HEK293T (cell line): Measurements from ENCODE around the gene C1orf226.

Experiments used
- CTCF ChIA-PET: fragments of 350-600 bp; formaldehyde crosslinking; extraction: SDS; loops from one replicate; lab custom pipeline; 2021; ENCODE audit warnings: antibody characterized with exemption, inconsistent platforms; lab: Yijun Ruan, JAX
- POLR2A ChIA-PET: fragments of 350-600 bp; formaldehyde crosslinking; extraction: SDS; loops from one replicate; lab custom pipeline; 2020; ENCODE audit warnings: antibody characterized with exemption, inconsistent platforms; lab: Yijun Ruan, JAX
- DNase-seq: peaks from one replicate; pipeline ENCODE4 v3.0.0; 2012; ENCODE audit warnings: mixed read lengths; ENCODE audit errors: extremely low spot score
- ARNT ChIP-seq: fragments of 450-650 bp; IDR thresholded peaks from 2 replicates; pipeline ENCODE4 v1.6.1; 2017; ENCODE audit warnings: mild to moderate bottlenecking
- BHLHE40 ChIP-seq: fragments of 450-650 bp; IDR thresholded peaks from 2 replicates; pipeline ENCODE4 v1.6.1; 2016; ENCODE audit warnings: mild to moderate bottlenecking, moderate library complexity, borderline replicate concordance
- CTBP1 ChIP-seq: fragments of 450-650 bp; IDR thresholded peaks from 2 replicates; pipeline ENCODE4 v1.6.1; 2016; ENCODE audit warnings: borderline replicate concordance
- ELF4 ChIP-seq: fragments of 450-650 bp; IDR thresholded peaks from 2 replicates; pipeline ENCODE4 v1.6.1; 2017; ENCODE audit warnings: antibody characterized with exemption
- FOXA1 ChIP-seq: fragments of 450-650 bp; IDR thresholded peaks from 2 replicates; pipeline ENCODE4 v1.6.1; 2016; ENCODE audit warnings: mild to moderate bottlenecking
- FOXK2 ChIP-seq: fragments of 450-650 bp; IDR thresholded peaks from 2 replicates; pipeline ENCODE4 v1.6.1; 2016; ENCODE audit warnings: mild to moderate bottlenecking
- FOXM1 ChIP-seq: fragments of 450-650 bp; IDR thresholded peaks from 2 replicates; pipeline ENCODE4 v1.6.1; 2017; ENCODE audit warnings: mild to moderate bottlenecking, borderline replicate concordance
- HDGF ChIP-seq: fragments of 450-650 bp; IDR thresholded peaks from 2 replicates; pipeline ENCODE4 v1.6.1; 2017; ENCODE audit warnings: antibody characterized with exemption, borderline replicate concordance
- L3MBTL2 ChIP-seq: fragments of 450-650 bp; conservative IDR thresholded peaks from 2 replicates; pipeline ENCODE4 v1.6.1; 2016; ENCODE audit warnings: mild to moderate bottlenecking
- LEF1 ChIP-seq: fragments of 450-650 bp; IDR thresholded peaks from 2 replicates; pipeline ENCODE4 v1.6.1; 2017; ENCODE audit warnings: mild to moderate bottlenecking, borderline replicate concordance
- NFRKB ChIP-seq: fragments of 450-650 bp; IDR thresholded peaks from 2 replicates; pipeline ENCODE4 v1.6.1; 2016; ENCODE audit warnings: mild to moderate bottlenecking, moderate library complexity
- SP1 ChIP-seq: fragments of 450-650 bp; IDR thresholded peaks from 2 replicates; pipeline ENCODE4 v1.6.1; 2017
- SUZ12 ChIP-seq: fragments of 450-650 bp; IDR thresholded peaks from 2 replicates; pipeline ENCODE4 v1.6.1; 2016; ENCODE audit warnings: mild to moderate bottlenecking
- TARDBP ChIP-seq: fragments of 450-650 bp; IDR thresholded peaks from 2 replicates; pipeline ENCODE4 v1.6.1; 2016
- ZNF384 ChIP-seq: fragments of 450-650 bp; IDR thresholded peaks from 2 replicates; pipeline ENCODE4 v1.6.1; 2016
- TF ChIP-seq, protein P1 (sequence below): fragments of 450-650 bp; IDR thresholded peaks from 2 replicates; pipeline ENCODE4 v1.6.1; 2016

The C1orf226 gene

DNA sequence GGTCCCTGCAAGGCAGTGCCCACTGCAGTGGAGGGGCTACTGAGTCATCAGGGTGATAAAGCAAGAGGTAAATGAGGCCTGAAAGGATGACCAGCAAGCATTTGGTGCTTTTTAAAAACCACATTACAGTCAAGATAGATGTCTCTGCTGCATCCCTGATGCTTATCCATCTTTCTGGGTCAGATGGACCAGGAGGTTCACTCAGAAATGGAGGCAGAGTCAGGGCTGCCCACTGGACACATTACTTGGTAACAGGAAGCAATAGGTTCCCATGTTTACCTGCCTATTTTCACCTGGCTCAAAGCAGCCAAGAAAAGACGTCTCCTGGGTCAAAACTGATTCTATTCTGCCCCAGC is 8.5 kb upstream of the C1orf226 start:
- ChIA-PET POLR2A (no interaction called here), CTCF (no interaction called here)
- no peak for DNase-seq
- TF ChIP-seq FOXK2 = no peak
- TF ChIP-seq FOXA1 = no peak
- TF ChIP-seq ZNF384 = no peak
- no peak for TF ChIP-seq NFRKB

DNA sequence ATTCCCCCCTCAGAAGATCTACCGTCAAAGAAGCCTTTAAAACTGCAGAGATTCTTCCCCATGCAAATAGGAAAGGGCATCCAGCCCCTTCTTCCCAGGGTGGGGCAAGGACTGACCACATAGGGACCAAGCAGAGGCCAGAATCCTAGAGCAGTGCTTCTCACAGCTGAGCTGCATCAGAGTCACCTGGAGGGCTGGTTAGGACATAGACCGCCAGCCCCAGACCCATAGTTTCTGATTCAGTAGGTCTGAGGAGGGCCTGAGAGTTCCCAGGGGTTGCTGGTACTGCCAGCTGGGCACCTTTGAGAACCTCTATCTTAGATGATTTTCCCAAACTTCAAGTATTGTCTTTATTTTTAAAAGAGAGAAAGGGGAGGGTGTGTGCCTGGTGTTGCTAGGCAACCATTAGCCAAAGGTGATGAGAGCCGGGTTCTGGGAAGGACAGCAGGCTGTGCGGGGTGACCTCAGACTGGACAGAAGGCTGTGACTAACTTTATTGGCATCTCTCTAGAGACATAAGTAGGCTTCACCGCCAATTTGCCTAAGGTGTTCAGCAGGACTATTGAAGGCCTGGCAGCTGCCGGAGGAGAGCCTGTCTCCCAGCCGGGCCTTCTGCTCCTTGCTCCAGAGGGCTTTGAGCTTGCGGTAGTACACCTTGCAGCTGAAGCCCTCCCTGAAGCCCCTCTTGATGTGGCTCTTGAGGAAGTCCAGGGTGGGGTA is 7.8 kb upstream of the C1orf226 start:
- no peak for DNase-seq
- CTCF ChIA-PET = no interaction called here
- POLR2A ChIA-PET = no interaction called here
- no peak for TF ChIP-seq ELF4
- TF ChIP-seq NFRKB = no peak
- TF ChIP-seq FOXA1 = no peak
- TF ChIP-seq BHLHE40 = no peak
- no peak for TF ChIP-seq FOXM1
- TF ChIP-seq ZNF384 = no peak
- no peak for TF ChIP-seq ARNT
- no peak for TF ChIP-seq CTBP1
- TF ChIP-seq SUZ12 = no peak
- TF ChIP-seq, protein P1, sequence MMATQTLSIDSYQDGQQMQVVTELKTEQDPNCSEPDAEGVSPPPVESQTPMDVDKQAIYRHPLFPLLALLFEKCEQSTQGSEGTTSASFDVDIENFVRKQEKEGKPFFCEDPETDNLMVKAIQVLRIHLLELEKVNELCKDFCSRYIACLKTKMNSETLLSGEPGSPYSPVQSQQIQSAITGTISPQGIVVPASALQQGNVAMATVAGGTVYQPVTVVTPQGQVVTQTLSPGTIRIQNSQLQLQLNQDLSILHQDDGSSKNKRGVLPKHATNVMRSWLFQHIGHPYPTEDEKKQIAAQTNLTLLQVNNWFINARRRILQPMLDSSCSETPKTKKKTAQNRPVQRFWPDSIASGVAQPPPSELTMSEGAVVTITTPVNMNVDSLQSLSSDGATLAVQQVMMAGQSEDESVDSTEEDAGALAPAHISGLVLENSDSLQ = no peak
- no peak for TF ChIP-seq L3MBTL2

DNA sequence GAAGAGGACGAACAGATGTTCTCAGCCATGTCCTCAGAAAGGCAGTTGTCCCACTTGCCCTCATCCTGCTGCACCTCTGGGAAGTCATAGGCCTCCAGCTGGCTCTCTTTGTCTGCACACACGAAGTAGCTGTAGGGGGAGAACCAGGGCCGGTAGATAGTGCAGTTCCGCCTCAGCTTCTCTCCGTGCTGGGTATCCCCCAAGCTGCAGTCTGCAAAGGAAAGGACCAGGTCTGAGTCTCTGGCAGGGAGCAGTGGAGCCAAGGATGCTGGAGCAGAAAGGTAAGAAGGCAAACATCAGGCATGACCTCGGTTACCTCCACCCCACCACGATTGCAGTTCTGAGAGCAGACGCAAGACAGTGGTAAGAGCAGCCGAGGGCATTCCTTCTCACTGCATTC is 7.1 kb upstream of the C1orf226 start:
- ChIA-PET POLR2A (no interaction called here), CTCF (no interaction called here)
- TF ChIP-seq ELF4 (no peak), L3MBTL2 (no peak), FOXA1 (no peak), CTBP1 (no peak), SP1 (no peak), SUZ12 (no peak), FOXK2 (no peak), FOXM1 (no peak), NFRKB (no peak), LEF1 (no peak), HDGF (no peak), TARDBP (no peak)
- DNase-seq = no peak

DNA sequence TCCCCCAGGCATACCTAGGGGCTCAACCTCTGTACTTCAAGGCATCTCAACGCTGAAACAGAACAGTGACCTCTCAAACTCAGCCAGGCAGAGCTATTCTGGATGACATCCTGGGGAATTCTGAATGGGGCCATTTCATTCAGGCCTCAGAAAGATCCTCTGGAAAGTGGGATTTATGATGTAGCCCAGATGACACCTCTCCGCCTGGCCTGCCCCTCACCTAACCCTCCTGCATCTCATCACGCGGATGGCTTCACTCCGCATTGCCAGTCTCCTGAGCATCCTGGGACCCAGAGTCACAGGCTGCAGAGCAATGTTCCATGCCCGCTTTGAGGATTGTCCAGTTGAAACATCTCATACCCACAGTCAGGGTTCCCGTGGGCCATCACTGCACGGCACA is 6.1 kb upstream of the C1orf226 start:
- TF ChIP-seq FOXM1 (no peak), BHLHE40 (no peak)
- CTCF ChIA-PET = no interaction called here
- no peak for DNase-seq
- POLR2A ChIA-PET = no interaction called here

DNA sequence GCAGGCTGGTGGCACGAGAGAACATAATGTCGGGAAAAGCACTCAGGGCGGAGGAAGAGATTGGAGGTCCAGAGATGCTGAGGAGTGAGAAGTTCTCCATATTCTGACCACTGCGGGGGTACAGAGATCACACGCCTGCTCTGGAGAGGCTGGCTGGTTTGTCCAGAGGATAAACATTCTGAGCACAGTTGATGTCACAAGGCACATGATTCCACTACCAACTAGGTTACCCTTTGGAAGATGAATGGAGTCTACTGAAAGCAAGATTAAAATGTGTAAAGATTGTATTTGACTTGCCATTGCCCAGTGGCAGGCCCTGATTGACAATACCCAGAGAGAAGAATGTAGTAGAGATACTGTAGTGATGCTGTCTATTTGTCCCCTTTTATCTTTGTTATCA is 4.8 kb upstream of the C1orf226 start, which contains the start of gene SPATA46:
Gene SPATA46, minus strand, starts transcription at position 164 of the 400 bp plus-strand sequence. Its CDS starts 64 bp downstream, at position 100.
- ChIA-PET CTCF (no interaction called here), POLR2A (no interaction called here)
- TF ChIP-seq L3MBTL2 (no peak), ARNT (no peak), SP1 (no peak), ZNF384 (no peak), TARDBP (no peak), HDGF (no peak), CTBP1 (no peak), LEF1 (no peak), FOXM1 (no peak), ELF4 (no peak), SUZ12 (no peak), FOXK2 (no peak), FOXA1 (no peak)
- TF ChIP-seq, protein P1 = no peak
- DNase-seq = no peak

DNA sequence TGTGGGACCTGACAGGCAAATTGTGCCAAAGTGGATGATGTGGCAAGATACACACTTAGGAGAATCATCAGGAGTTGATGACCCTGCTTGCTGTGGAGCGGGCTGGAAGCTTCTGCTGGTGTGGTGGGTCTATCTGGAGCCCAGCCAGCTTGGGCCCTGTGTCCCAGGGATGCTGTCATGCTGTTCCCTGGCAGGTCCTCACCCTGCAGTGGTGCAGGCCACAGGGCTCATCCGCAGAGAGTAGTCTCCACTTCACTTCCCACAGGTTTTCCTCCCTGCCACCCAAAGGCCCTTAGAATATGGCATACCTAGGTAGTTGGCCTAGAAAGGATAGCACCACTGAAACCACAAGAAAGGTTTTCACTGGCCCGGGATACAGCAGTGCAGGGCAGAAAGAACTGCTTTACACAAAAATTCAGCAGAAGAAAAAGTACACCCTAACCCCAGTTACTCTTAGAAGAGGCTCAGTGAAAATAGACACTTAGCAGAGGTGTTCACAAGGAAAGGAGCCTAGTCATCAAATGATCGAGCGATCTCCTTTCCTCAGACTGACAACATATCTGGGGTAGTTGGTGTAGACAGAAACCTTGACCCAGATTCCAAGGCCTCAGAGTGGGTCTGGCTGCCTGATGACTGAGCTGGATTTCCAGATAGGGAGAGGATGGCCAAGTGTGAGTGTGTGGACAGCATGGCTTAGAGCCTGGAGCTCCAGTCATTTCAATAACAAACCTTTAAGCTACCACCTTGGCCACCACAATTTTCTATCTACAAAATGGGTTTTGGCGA is 1.3 kb upstream of the C1orf226 start:
- ChIA-PET CTCF (no interaction called here), POLR2A (no interaction called here)
- TF ChIP-seq HDGF (no peak), L3MBTL2 (no peak), CTBP1 (no peak)
- no peak for DNase-seq
